ENCODE measurements around the gene ACOT12.

GRCh38 chr5:81290146-81290545, 103.8 kb downstream of the ACOT12 start:
- TF ChIP-seq, protein P1, sequence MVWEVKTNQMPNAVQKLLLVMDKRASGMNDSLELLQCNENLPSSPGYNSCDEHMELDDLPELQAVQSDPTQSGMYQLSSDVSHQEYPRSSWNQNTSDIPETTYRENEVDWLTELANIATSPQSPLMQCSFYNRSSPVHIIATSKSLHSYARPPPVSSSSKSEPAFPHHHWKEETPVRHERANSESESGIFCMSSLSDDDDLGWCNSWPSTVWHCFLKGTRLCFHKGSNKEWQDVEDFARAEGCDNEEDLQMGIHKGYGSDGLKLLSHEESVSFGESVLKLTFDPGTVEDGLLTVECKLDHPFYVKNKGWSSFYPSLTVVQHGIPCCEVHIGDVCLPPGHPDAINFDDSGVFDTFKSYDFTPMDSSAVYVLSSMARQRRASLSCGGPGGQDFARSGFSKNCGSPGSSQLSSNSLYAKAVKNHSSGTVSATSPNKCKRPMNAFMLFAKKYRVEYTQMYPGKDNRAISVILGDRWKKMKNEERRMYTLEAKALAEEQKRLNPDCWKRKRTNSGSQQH (CRISPR knock-in tag; IDR thresholded peaks at IDR 0.05; ENCODE audit: low read depth) = no peak
- TF ChIP-seq CTCF (CRISPR knock-in tag; IDR thresholded peaks at IDR 0.05) (no peak), HDAC2 (CRISPR knock-in tag; IDR thresholded peaks at IDR 0.05) (no peak), SRSF9 (IDR thresholded peaks at IDR 0.05; ENCODE audit: borderline replicate concordance, insufficient read depth, low read depth, low read length, poor library complexity, severe bottlenecking) (no peak), ARNT2 (CRISPR knock-in tag; IDR thresholded peaks at IDR 0.05; ENCODE audit: low read depth) (no peak), ZNF383 (CRISPR knock-in tag; IDR thresholded peaks at IDR 0.05; ENCODE audit: borderline replicate concordance) (no peak)
